ENCODE measurements around the gene LIFR.
A peak's percentile ranks its signal among the peaks of the same experiment; 100 is the strongest.

LIFR gene

GRCh38 chr5:38455796-38456330, 100.6 kb downstream of the LIFR start:
- Histone ChIP-seq H4K20me1 (ENCODE audit: insufficient read depth, low read length) (peaks cover 10% of the 10 kb centered on the region; the same call in 1 of the 2 replicates), H3K9me3 (ENCODE audit: insufficient read depth, low read length, severe bottlenecking) (no peaks in the 10 kb centered on the region), H3K36me3 (ENCODE audit: insufficient read depth, low read length) (no peaks in the 10 kb centered on the region), H3K27ac (ENCODE audit: low read length) (no peak overlapping the region), H2AFZ (ENCODE audit: low read depth, low read length) (no peak overlapping the region), H3K79me2 (ENCODE audit: insufficient read depth, low read length) (no peaks in the 10 kb centered on the region), H3K4me2 (ENCODE audit: insufficient read depth, low read length) (no peak overlapping the region), H3K9ac (ENCODE audit: low read depth, low read length) (no peak overlapping the region), H3K4me1 (ENCODE audit: insufficient read depth, low read length) (peaks cover 11% of the 10 kb centered on the region), H3K27me3 (ENCODE audit: insufficient read depth, low read length, poor library complexity) (peaks cover 37% of the 10 kb centered on the region), H3K4me3 (ENCODE audit: low read depth in 1 of 2, low read length in 2 of 2) (no peak overlapping the region)
- DNase-seq (no peak), ATAC-seq (ENCODE audit: insufficient read depth, low read depth) (no peak)
- TF ChIP-seq EZH2 (IDR thresholded peaks at IDR 0.05; ENCODE audit: borderline replicate concordance, low read depth, low read length, severe bottlenecking), result no peak
- TF ChIP-seq, protein P1, sequence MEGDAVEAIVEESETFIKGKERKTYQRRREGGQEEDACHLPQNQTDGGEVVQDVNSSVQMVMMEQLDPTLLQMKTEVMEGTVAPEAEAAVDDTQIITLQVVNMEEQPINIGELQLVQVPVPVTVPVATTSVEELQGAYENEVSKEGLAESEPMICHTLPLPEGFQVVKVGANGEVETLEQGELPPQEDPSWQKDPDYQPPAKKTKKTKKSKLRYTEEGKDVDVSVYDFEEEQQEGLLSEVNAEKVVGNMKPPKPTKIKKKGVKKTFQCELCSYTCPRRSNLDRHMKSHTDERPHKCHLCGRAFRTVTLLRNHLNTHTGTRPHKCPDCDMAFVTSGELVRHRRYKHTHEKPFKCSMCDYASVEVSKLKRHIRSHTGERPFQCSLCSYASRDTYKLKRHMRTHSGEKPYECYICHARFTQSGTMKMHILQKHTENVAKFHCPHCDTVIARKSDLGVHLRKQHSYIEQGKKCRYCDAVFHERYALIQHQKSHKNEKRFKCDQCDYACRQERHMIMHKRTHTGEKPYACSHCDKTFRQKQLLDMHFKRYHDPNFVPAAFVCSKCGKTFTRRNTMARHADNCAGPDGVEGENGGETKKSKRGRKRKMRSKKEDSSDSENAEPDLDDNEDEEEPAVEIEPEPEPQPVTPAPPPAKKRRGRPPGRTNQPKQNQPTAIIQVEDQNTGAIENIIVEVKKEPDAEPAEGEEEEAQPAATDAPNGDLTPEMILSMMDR (IDR thresholded peaks at IDR 0.05; ENCODE audit: borderline replicate concordance, extremely low read depth, low read length, poor library complexity, severe bottlenecking), result no peak

- H4K20me1 ChIP-seq (ENCODE audit: insufficient read depth, low read length), result peaks cover 22% of the 10 kb centered on the region
These were observed 102.5 kb downstream of the LIFR start for GRCh38 chr5:38453921-38454320.

DNA sequence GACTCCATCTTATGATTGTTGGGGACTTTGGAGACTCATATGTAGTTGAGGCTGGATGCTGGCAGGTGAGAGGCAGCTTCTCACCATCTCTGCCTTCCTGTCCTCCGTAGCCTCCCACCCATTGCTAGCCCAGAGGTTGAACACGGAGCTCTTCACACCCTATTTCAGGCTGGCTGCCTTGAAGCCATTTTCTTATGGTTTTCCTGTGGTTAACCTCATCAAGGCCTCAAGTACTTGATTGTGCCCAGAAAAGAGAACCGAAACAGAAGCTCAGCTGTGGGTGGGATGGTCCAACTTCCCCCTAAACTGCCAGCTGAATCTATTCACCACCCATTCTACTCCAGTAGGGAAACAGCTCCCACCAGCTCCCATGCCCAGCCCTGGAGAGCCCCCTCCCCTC, 102.9 kb downstream of the LIFR start:
- no peak overlapping the region for H3K4me2 ChIP-seq (ENCODE audit: insufficient read depth, low read length)
- H3K4me3 ChIP-seq (ENCODE audit: low read depth in 1 of 2, low read length in 2 of 2), result no peak overlapping the region
- H3K9ac ChIP-seq (ENCODE audit: low read depth, low read length), result no peak overlapping the region
- peaks cover 26% of the 10 kb centered on the region for H4K20me1 ChIP-seq (ENCODE audit: insufficient read depth, low read length)
- peaks cover 57% of the 10 kb centered on the region for H3K27me3 ChIP-seq (ENCODE audit: insufficient read depth, low read length, poor library complexity)
- peak; percentile 82 for DNase-seq
- no peaks in the 10 kb centered on the region for H3K9me3 ChIP-seq (ENCODE audit: insufficient read depth, low read length, severe bottlenecking)
- H3K36me3 ChIP-seq (ENCODE audit: insufficient read depth, low read length), result no peaks in the 10 kb centered on the region
- no peaks in the 10 kb centered on the region for H3K79me2 ChIP-seq (ENCODE audit: insufficient read depth, low read length)
- peaks cover 11% of the 10 kb centered on the region for H3K4me1 ChIP-seq (ENCODE audit: insufficient read depth, low read length)
- H2AFZ ChIP-seq (ENCODE audit: low read depth, low read length), result no peak overlapping the region
- TF ChIP-seq EZH2 (IDR thresholded peaks at IDR 0.05; ENCODE audit: borderline replicate concordance, low read depth, low read length, severe bottlenecking), result no peak
- TF ChIP-seq, protein P1 (IDR thresholded peaks at IDR 0.05; ENCODE audit: borderline replicate concordance, extremely low read depth, low read length, poor library complexity, severe bottlenecking), result no peak
- no peak overlapping the region for H3K27ac ChIP-seq (ENCODE audit: low read length)
- peak; percentile 98 for ATAC-seq (ENCODE audit: insufficient read depth, low read depth)

More at GRCh38 chr5:38453921-38454320, 102.5 kb downstream of the LIFR start:
- Histone ChIP-seq H3K9me3 (ENCODE audit: insufficient read depth, low read length, severe bottlenecking) (no peaks in the 10 kb centered on the region), H3K27me3 (ENCODE audit: insufficient read depth, low read length, poor library complexity) (peaks cover 55% of the 10 kb centered on the region), H2AFZ (ENCODE audit: low read depth, low read length) (no peak overlapping the region), H3K4me2 (ENCODE audit: insufficient read depth, low read length) (no peak overlapping the region), H3K4me1 (ENCODE audit: insufficient read depth, low read length) (peaks cover 11% of the 10 kb centered on the region), H3K79me2 (ENCODE audit: insufficient read depth, low read length) (no peaks in the 10 kb centered on the region), H3K36me3 (ENCODE audit: insufficient read depth, low read length) (no peaks in the 10 kb centered on the region), H3K27ac (ENCODE audit: low read length) (no peak overlapping the region), H3K9ac (ENCODE audit: low read depth, low read length) (no peak overlapping the region), H3K4me3 (ENCODE audit: low read depth in 1 of 2, low read length in 2 of 2) (no peak overlapping the region)
- DNase-seq (no peak), ATAC-seq (ENCODE audit: insufficient read depth, low read depth) (peak; percentile 7; the same call in 2 of the 3 replicates)
- TF ChIP-seq EZH2 (IDR thresholded peaks at IDR 0.05; ENCODE audit: borderline replicate concordance, low read depth, low read length, severe bottlenecking), result no peak
- TF ChIP-seq, protein P1 (IDR thresholded peaks at IDR 0.05; ENCODE audit: borderline replicate concordance, extremely low read depth, low read length, poor library complexity, severe bottlenecking), result no peak

Measured in DND-41 (cell line).